HG03565 (cell line): Measurements from ENCODE around the gene HCFC1R1.
A peak's percentile ranks its signal among the peaks of the same experiment; 100 is the strongest.
"Not testable (repeated sequence)": the region's sequence is repeated elsewhere in the genome, so short reads cannot be mapped to it uniquely, and the experiment has no call there.

Experiments used
- ATAC-seq: cut with Tn5 transposase; IDR thresholded peaks from one replicate; pipeline ENCODE4 v1.9.1; 2021; ENCODE audit warnings: mild to moderate bottlenecking, moderate library complexity; ENCODE audit not compliant: unreplicated experiment

Gene HCFC1R1

GRCh38 chr16:3023669-3024478 is at the start of gene HCFC1R1, which contains the start of gene THOC6:
HCFC1R1 (minus strand) TSS chr16:3023942; CDS start chr16:3023941, 1 bp downstream.
THOC6 (plus strand) TSS chr16:3024035; CDS start chr16:3024327, 292 bp downstream.
- peak; percentile 71 for ATAC-seq

GRCh38 chr16:3073448-3073847 is 49.7 kb upstream of the HCFC1R1 start:
- ATAC-seq, result no peak

- not testable (repeated sequence) for ATAC-seq
Measured at GRCh38 chr16:3072576-3073263, 49.0 kb upstream of the HCFC1R1 start.

- not testable (repeated sequence) for ATAC-seq
Measured at GRCh38 chr16:3072148-3072547, 48.4 kb upstream of the HCFC1R1 start.

- ATAC-seq, result no peak
Measured at GRCh38 chr16:3071655-3072054, 47.9 kb upstream of the HCFC1R1 start.

- ATAC-seq, result no peak
Measured at GRCh38 chr16:3070608-3071111, 46.9 kb upstream of the HCFC1R1 start.

GRCh38 chr16:3069146-3069545 is 45.4 kb upstream of the HCFC1R1 start:
- not testable (repeated sequence) for ATAC-seq

- ATAC-seq, result no peak
Measured at GRCh38 chr16:3068487-3068886, 44.7 kb upstream of the HCFC1R1 start.

GRCh38 chr16:3066440-3066748 is 42.7 kb upstream of the HCFC1R1 start:
- no peak for ATAC-seq

GRCh38 chr16:3065742-3066439 is 42.1 kb upstream of the HCFC1R1 start:
- ATAC-seq, result no peak

- ATAC-seq, result no peak
Measured at GRCh38 chr16:3065069-3065741, 41.5 kb upstream of the HCFC1R1 start, which contains the start of gene IL32. IL32 (plus strand) TSS chr16:3065640; CDS start chr16:3065812, 172 bp downstream.

- ATAC-seq, result no peak
Measured at GRCh38 chr16:3063625-3064386, 40.1 kb upstream of the HCFC1R1 start.

- no peak for ATAC-seq
Measured at GRCh38 chr16:3062553-3062952, 38.8 kb upstream of the HCFC1R1 start.

- ATAC-seq, result no peak
Measured at GRCh38 chr16:3060339-3061127, 36.8 kb upstream of the HCFC1R1 start.

- ATAC-seq, result no peak
Measured at GRCh38 chr16:3059723-3060242, 36.0 kb upstream of the HCFC1R1 start.

- ATAC-seq, result peak; percentile 86
Measured at GRCh38 chr16:3059041-3059722, 35.4 kb upstream of the HCFC1R1 start.

- no peak for ATAC-seq
Measured at GRCh38 chr16:3058139-3059030, 34.6 kb upstream of the HCFC1R1 start.
